Activated CD4-positive, alpha-beta T cell treated with anti-CD3 and anti-CD28 coated beads, Interleukin-2, amount 50 U/mL, for 24 hours (primary cell): ENCODE measurements around the gene CLEC2L.

Source experiments
- DNase-seq, 2 donors: peaks; one replicate each; pipeline ENCODE4 v3.0.0-alpha.2; 2020; ENCODE audit warnings: low read depth in 1 of 2, low spot score in 1 of 2

CLEC2L gene

DNA sequence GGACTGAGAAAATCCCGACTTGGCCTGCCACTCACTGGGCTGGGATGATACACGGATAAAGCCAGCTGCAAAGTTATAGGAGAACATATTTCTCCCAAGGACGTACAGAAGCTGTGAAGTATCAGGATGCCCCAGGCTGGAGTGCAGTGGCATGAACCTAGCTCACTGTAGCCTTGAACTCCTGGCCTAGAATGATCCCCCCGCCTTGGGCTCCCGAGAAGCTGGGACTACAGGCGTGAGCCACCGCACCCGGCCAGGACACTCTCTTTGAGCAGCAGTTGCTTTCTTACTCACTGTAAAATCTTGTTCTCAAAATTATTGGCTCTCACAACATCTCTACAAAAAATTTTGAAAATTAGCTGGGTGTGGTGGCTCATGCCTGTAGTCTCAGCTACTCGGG, 50.4 kb downstream of the CLEC2L start:
- DNase-seq: no peak

DNA sequence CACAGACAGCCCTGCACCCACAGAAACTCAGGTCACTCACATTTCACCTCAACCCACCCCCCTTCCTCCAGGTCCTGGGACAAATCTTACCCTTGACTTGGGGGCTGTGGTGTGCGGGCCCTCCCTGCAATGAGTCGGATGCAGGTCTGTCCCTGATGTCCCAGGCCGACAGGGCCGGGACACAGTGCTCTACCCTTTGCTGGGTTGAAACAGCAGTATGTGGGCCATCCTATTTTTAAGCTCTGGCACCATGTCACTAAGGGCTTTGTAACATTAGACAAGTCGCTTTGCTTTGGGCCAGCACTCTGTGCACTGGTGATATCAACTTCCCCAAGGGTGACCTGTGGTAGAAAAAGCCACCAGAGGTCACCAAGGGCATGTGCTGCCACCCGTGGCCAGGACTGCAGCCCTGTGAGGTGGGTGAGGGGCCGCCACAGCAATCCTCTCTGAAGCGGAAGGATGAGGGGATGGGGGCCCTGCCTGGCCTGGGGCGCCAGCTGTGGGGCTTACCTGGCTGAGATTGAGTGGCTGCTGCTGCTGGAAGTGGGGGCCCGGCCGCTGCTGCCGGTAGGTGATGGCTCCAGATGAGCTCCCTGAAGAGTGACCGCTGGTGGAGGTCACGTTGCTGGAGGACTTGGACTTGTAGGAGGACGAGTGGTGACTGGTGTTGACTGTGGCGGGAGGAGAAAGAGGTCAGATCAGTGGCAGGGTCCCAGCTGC, 51.3 kb downstream of the CLEC2L start:
- no peak for DNase-seq

GRCh38 chr7:139575338-139575680, 51.8 kb downstream of the CLEC2L start:
- DNase-seq: no peak

DNA sequence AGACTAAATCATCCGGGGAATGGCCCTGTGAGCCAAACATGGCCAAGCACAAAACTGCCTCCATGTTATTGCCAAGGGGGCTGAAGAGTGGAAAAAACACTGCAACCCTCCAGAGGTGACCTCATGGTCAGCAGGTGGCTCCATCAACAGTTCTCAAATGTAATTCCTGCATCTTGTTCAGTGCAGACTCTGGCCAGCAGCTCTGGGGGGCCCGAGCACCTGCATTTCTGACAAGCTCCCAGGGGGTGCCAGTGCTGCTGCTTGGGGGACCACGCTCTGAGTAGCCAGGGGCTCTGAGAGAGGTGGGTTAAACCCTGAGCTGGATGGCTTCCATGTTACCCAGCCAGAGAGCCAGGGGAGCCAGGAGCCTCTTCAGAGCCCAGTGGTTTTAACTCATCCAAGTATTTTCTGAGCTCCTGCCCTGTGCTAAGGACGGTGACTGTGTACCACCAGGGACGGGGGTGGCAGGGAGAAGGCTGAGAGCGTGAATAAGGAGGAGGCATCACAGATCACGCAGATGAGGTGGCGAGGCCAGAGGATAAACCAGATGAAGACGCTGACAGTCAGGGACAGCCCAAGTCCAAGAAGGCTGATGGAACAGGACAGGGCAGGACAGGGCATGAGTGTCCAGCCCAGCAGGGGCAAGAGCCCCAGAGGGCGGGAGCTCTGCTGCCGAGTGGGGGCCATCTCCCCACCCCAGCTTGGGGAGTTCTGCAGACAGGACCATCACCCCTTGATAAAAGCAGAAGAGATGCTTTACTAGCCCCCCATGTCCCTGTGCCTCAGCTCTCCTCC, 52.9 kb downstream of the CLEC2L start:
- DNase-seq: no peak

DNA sequence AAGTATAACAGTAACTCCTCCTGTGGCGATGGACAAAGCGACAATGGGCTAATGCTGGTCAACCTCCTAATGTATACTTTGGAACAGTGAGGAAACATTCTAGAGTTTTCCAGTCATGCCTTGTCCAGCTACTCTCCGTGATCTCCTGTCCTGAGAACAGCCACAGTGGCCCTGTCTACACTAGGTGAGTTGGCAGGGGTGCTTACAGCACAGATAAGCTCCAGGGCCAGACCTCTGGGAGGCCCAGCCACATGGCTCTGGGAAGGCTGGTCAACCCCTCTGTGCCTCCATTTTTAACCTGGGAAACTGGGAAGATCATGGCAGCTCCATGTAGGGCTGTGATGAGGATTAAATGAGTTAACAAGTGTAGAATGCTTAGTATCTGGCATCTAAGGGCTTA, 57.0 kb downstream of the CLEC2L start:
- no peak for DNase-seq

- no peak for DNase-seq
Observed at GRCh38 chr7:139582130-139582650, 58.7 kb downstream of the CLEC2L start.

DNA sequence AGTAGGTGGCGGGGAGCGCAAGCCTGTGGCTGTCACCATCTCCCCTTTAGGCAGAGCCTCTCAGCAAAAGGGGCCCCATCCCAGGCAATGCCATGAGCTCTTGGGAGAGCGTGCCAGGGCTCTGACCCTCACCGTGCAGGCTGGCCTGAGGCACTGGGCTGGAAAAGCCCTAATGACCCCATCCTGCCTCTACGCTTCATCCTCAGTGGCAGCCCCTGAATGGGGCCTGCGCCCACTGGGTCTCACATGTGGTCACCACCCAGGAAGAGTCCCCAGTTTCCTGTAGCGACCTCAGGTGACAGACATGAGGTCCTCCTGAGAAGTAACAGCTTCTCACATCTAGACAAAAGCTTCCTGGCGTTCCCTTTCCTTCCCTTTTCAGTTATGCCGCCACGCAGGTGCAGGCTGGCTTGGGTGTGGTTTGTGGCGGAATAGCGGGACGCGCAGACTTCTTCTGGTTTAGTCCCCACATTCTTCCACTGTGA, 59.2 kb downstream of the CLEC2L start:
- no peak for DNase-seq

DNA sequence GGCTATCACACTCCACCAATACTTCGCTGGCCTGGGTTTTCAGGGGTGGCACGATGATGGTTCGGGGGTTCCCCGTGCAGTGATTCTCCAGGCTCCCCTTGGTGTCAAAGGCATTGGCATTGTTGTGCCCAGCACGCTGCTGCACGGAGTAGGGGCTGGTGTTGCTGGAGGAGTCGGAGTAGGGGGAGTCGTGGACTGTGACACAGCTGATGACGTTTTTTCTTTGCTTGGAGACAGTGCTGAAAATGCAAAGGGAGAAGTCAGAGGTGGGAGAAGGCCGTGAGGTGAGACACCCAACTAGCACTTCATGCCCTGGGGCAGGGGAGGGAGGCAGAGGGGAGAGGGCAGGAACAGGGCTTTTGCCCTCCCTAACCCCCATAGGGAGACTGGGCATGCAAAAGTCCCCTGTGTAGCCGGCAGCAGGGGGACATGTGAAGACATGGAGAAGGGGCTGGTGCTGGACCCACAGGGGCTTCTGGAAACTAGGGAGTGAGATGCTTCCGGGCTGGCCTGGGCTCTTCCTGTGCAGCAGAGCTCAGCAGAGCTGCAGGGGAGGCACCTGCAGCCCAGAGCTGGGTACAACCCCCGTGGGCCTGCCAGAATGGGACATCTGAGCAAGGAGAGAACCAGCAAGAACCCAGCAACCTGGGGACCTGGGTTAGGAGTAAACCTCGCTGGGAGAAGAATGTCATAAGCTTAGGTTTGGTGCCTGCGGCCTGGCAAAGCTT, 60.5 kb downstream of the CLEC2L start:
- DNase-seq: no peak

DNA sequence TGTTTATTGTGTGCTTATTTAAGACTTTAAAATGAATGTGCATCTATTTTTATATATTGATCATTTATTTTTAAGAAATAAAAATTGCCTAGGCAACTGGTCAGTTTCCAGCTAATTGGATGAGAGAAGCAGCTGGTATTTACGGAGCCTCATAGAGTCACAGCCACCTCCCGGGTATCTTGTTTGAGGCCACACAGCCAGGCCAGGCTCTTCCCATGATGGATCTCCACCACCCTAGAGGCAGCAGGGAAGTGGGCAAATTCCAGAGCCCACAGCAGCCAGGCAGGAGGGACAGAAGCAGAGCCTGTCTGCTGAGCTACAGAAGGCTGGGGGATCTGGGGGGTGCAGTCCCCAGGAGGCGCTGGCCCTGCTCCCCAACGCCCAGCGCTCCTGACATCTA, 61.6 kb downstream of the CLEC2L start:
- DNase-seq: no peak

GRCh38 chr7:139586286-139586685, 62.8 kb downstream of the CLEC2L start:
- DNase-seq: no peak

DNA sequence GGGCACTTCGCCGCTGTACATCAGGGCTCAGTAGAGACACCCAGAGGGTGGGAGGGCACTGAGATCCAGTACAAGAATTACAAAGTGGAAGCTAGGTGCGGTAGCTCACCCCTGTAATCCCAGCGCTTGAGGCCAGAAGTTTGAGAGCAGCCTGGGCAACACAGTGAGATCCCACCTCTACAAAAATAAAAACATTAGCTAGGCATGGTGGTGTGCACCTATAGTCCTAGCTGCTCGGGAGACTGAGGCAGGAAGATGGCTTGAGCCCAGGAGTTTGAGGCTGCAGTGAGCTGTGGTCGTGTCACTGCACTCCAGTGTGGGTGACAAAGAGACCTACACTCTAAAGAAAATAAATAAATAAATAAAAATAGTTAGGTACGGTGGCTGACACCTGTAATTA, 64.0 kb downstream of the CLEC2L start:
- no peak for DNase-seq

DNA sequence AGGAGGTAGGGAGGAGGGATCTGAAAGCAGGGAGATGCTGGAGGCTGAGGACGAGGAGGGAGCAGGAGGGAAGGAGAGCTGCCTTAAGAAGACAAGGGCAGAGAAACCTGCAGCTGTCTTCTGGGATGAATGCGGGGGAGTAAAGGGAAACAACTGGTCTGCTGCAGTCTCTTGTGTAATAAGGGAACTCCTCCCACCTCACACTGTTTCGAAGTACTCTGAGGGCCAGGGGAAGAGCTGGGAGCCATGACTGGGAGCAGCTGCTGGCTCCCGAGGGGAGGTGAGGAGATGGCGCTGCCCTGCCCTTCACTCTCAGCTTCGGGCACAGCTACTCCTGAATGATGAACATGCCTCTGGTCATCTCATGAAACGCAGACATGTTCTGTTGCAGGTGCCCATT, 65.1 kb downstream of the CLEC2L start:
- DNase-seq: no peak

DNA sequence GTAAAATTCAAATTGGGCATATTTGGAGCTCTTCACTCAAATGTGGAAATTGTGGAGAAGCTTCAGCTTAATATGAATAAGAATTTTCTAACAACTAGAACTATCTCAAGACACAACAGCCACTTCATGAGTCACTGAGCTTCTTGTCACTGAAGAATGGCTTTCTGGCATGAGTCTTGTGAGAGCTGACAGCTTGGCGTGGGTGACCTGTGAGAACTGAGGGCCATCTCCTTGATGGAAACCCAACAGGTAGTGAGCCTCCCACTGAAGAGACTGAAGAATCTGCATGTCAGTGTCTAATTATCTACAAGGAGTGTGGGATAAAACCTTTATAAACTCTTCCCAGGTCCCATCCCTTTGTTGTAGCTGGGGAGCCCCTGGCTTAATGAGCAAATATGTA, 66.0 kb downstream of the CLEC2L start:
- DNase-seq: no peak

DNA sequence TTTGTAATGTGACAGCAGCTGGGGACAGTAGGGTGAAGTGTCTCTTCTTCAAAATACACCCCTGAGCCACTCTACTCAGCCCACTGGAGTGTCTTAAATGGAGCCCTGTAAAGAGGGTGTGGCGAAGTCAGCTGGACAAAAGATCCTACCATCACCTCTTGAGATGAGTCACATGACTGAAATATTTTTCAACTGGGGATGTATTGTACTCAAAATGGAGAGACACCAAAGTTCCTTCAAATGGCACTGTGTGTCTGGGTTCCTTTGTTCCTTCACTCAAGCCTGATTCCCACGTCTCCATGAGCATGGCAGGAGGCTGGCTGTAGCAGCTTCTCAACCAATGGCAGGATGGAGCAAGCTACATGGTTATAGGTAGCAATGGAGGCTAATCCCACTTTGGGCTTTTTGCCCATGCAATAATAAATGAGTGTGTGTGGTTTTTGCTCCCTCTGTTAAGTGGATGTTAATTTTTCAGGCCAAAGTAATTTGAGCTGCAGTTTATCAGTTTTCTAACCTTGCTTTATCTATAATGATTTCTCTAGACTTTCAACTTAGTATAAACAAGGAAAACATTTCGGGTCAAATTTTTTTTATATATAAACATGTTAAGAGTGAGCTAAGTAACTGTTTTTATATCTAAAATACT, 68.2 kb downstream of the CLEC2L start:
- DNase-seq: no peak

GRCh38 chr7:139592801-139593461, 69.4 kb downstream of the CLEC2L start:
- no peak for DNase-seq

- no peak for DNase-seq
Observed at GRCh38 chr7:139594090-139594489, 70.6 kb downstream of the CLEC2L start.
